K562 (cell line): ENCODE measurements around the gene ADD1. TPM values are rescaled to one million over a fixed set of nuclear protein-coding genes. Genes with fewer than 3 reads are reported as not detected.

Experiments
- ATAC-seq: fragments of 200-7000 bp; cut with Tn5 transposase; 3 replicates; pipeline ENCODE4 v1.9.1; 2020; ENCODE audit warnings: moderate library complexity
- BruUV-seq: library from RNA; stranded (reverse); fragments of 400-500 nt; replicated peaks from 2 replicates; lab custom pipeline; 2021; lab: Mats Ljungman, UMichigan
- CTCF ChIA-PET: fragments of 300-600 bp; formaldehyde crosslinking; extraction: SDS; loops from one replicate; lab custom pipeline; 2021; ENCODE audit warnings: low intra/inter-chr PET ratio; lab: Yijun Ruan, JAX
- POLR2A ChIA-PET: fragments of 300-600, 350-650 bp; sonication (Branson Sonifier 250); formaldehyde crosslinking; extraction: SDS; loops from one replicate; lab custom pipeline; 2021; ENCODE audit warnings: antibody characterized with exemption, inconsistent platforms; lab: Yijun Ruan, JAX
- DNase-seq, 4 experiments: peaks; one replicate each; pipeline versions ENCODE4 v3.0.0 to v3.0.0-alpha.2; 2011 to 2018; ENCODE audit warnings: low spot score in 3 of 4, mixed read lengths in 3 of 4; ENCODE audit errors: extremely low read depth in 1 of 4
- FAIRE-seq: peaks from 2 replicates; lab custom pipeline; 2011; peaks lifted over from hg19 to GRCh38; lab: Jason Lieb, UNC
- H2AFZ ChIP-seq: 2 replicates; pipeline ENCODE4 v1.6.0; 2011; ENCODE audit warnings: low read depth, low read length, control low read depth, inconsistent platforms
- H3K27ac ChIP-seq: fragments of 200-600 bp; 3 replicates; pipeline ENCODE4 v1.8.0; 2011; ENCODE audit warnings: low read depth, mild to moderate bottlenecking, control low read depth, inconsistent platforms, low read length, moderate library complexity, mixed read lengths; ENCODE audit errors: extremely low read depth
- H3K27me3 ChIP-seq, 2 experiments: fragments of 300-600 bp in 1 of 2; 2 replicates in 1 of 2; 3 replicates in 1 of 2; pipeline versions ENCODE4 v1.6.0 to v1.8.0; 2011; ENCODE audit warnings: inconsistent platforms in 2 of 2, low read length in 2 of 2, mild to moderate bottlenecking in 1 of 2, mixed read lengths in 1 of 2, moderate library complexity in 1 of 2; ENCODE audit not compliant: control insufficient read depth in 2 of 2, insufficient read depth in 2 of 2
- H3K36me3 ChIP-seq: fragments of 300-600 bp; 3 replicates; pipeline ENCODE4 v1.8.0; 2011; ENCODE audit warnings: mild to moderate bottlenecking, low read length, inconsistent platforms; ENCODE audit not compliant: control insufficient read depth, insufficient read depth
- H3K4me1 ChIP-seq, 2 experiments: fragments of 200-600 bp in 1 of 2; replicated peaks in 1 of 2; 2 replicates in 1 of 2; 3 replicates in 1 of 2; pipeline versions ENCODE4 v1.5.1 to v1.8.0; 2011; ENCODE audit warnings: inconsistent platforms in 2 of 2, low read length in 2 of 2, mild to moderate bottlenecking in 1 of 2, mixed read lengths in 1 of 2, moderate library complexity in 1 of 2; ENCODE audit not compliant: control insufficient read depth in 2 of 2, insufficient read depth in 2 of 2
- H3K4me2 ChIP-seq: 2 replicates; pipeline ENCODE4 v1.6.1; 2011; ENCODE audit warnings: low read length, control low read depth, inconsistent platforms, mixed read lengths; ENCODE audit not compliant: insufficient read depth
- H3K4me3 ChIP-seq: fragments of 200-600 bp; sonication (generic), shearing (Covaris generic); 2 replicates; pipeline ENCODE4 v1.5.1; 2016; ENCODE audit warnings: control low read depth, inconsistent platforms
- H3K79me2 ChIP-seq: fragments of 200-600 bp; 3 replicates; pipeline ENCODE4 v1.8.0; 2011; ENCODE audit warnings: low read length, inconsistent platforms; ENCODE audit not compliant: control insufficient read depth, insufficient read depth
- H3K9ac ChIP-seq, 2 experiments: 2 replicates each; pipeline versions ENCODE4 v1.6.0 to v1.6.1; 2011; ENCODE audit warnings: low read depth in 2 of 2, low read length in 2 of 2, control low read depth in 1 of 2, inconsistent platforms in 1 of 2, mild to moderate bottlenecking in 1 of 2, mixed read lengths in 1 of 2; ENCODE audit not compliant: insufficient read depth in 1 of 2
- H3K9me1 ChIP-seq: one replicate; pipeline ENCODE4 v1.6.0; 2011; ENCODE audit warnings: inconsistent platforms, mild to moderate bottlenecking, low read length, moderate library complexity; ENCODE audit not compliant: control insufficient read depth, insufficient read depth
- H3K9me3 ChIP-seq: replicated peaks from 2 replicates; pipeline ENCODE4 v1.5.1; 2011; ENCODE audit warnings: low read depth, low read length, inconsistent platforms; ENCODE audit not compliant: control insufficient read depth, insufficient read depth
- H4K20me1 ChIP-seq: replicated peaks from 2 replicates; pipeline ENCODE4 v1.6.1; 2011; ENCODE audit warnings: low read length, inconsistent platforms, mixed read lengths; ENCODE audit not compliant: control insufficient read depth, insufficient read depth
- BCL6 ChIP-seq: fragments of 250-450 bp; sonication (Bioruptor Pico); IDR thresholded peaks from 2 replicates; pipeline ENCODE4 v1.4.0; 2020
- CHD1 ChIP-seq: fragments of 200-600 bp; sonication (generic); IDR thresholded peaks from one replicate; pipeline ENCODE4 v1.6.1; 2012; ENCODE audit warnings: mild to moderate bottlenecking, moderate library complexity, low read length, inconsistent platforms
- CTBP1 ChIP-seq: fragments of 450-650 bp; IDR thresholded peaks from 2 replicates; pipeline ENCODE4 v1.6.1; 2016; ENCODE audit warnings: borderline replicate concordance
- E2F3 ChIP-seq: fragments of 250-450 bp; sonication (Bioruptor Pico); IDR thresholded peaks from 2 replicates; pipeline ENCODE4 v1.4.0; 2020; ENCODE audit warnings: mild to moderate bottlenecking
- FOXM1 ChIP-seq, 2 experiments: fragments of 450-650 bp in 1 of 2; sonication (generic) in 1 of 2; formaldehyde crosslinking in 1 of 2; IDR thresholded peaks; 2 replicates each; pipeline versions ENCODE4 v1.6.1 to v1.9.0; 2017 to 2022; ENCODE audit warnings: low read depth in 2 of 2, mild to moderate bottlenecking in 2 of 2, missing genetic modification reagents in 1 of 2, moderate library complexity in 1 of 2
- FUS ChIP-seq: fragments of 200-400 bp; formaldehyde crosslinking; optimal IDR thresholded peaks from 2 replicates; pipeline ENCODE3; 2017; ENCODE audit warnings: low read depth, low read length
- GATAD2A ChIP-seq: fragments of 450-650 bp; IDR thresholded peaks from 2 replicates; pipeline ENCODE4 v1.6.1; 2017
- NBN ChIP-seq: fragments of 450-650 bp; IDR thresholded peaks from 2 replicates; pipeline ENCODE4 v1.6.1; 2016; ENCODE audit warnings: low read depth, mild to moderate bottlenecking
- STAT5B ChIP-seq: fragments of 250-450 bp; sonication (Bioruptor Pico); IDR thresholded peaks from 2 replicates; pipeline ENCODE4 v1.8.0; 2021; ENCODE audit warnings: mild to moderate bottlenecking, inconsistent platforms
- ZFP36 ChIP-seq: fragments of 150-350 bp; IDR thresholded peaks from 2 replicates; pipeline ENCODE4 v1.6.1; 2018; ENCODE audit warnings: low read length, low read depth; ENCODE audit not compliant: partially characterized antibody
- ZNF140 ChIP-seq: fragments of 250-450 bp; sonication (Bioruptor Pico); IDR thresholded peaks from 2 replicates; pipeline ENCODE4 v1.8.0; 2021; ENCODE audit warnings: moderate library complexity, mild to moderate bottlenecking, inconsistent platforms
- ZNF217 ChIP-seq: sonication (generic); formaldehyde crosslinking; IDR thresholded peaks from 2 replicates; pipeline ENCODE4 v1.8.0; 2022; ENCODE audit warnings: mild to moderate bottlenecking, missing genetic modification reagents
- ZNF408 ChIP-seq: fragments of 250-450 bp; sonication (Bioruptor Pico); IDR thresholded peaks from 2 replicates; pipeline ENCODE4 v1.4.0; 2020; ENCODE audit warnings: low read depth, mild to moderate bottlenecking, moderate library complexity
- ZZZ3 ChIP-seq: fragments of 450-650 bp; IDR thresholded peaks from 2 replicates; pipeline ENCODE4 v1.6.1; 2016; ENCODE audit warnings: antibody characterized with exemption, mild to moderate bottlenecking, moderate library complexity
- WGBS: fragments of 100-300 bp; shearing (Covaris generic); methylation state at CpG from one replicate; pipeline ENCODE4 v1.1.6; 2016; ENCODE audit warnings: low coverage, mixed read lengths; ENCODE audit not compliant: insufficient coverage; ENCODE audit errors: missing lambda C conversion rate; 5-methylcytosine and 5-hydroxymethylcytosine counted together
- in situ Hi-C: fragments of 300-500 bp; cut with MboI; formaldehyde crosslinking; loops from 4 replicates; pipeline ENCODE4 v1.15.0; 2018; ENCODE audit warnings: inconsistent platforms, mixed read lengths
- intact Hi-C: fragments of 100-400 bp; cut with micrococcal nuclease; formaldehyde crosslinking; loops from 2 replicates; pipeline ENCODE4 v1.14.2; 2022
- polyA plus RNA-seq, 8 experiments: library from polyadenylated mRNA; depleted of rRNA in 4 of 8; stranded (reverse) in 5 of 8; unstranded in 3 of 8; fragments of >200 nt; fragmentation: Nextera tagmentation in 2 of 8; fragmentation: Illumina TruSeq in 1 of 8; extraction: Ambion mirVana in 2 of 8; extraction: Trizol in 1 of 8; gene quantifications; 2 replicates each; pipeline versions ENCODE4 v1.2.1 to v1.2.3, GENCODE V29; 2011 to 2014; ENCODE audit warnings: inconsistent platforms in 1 of 8, missing spikeins in 1 of 8
- total RNA-seq, 7 experiments: library from RNA; depleted of rRNA in 6 of 7; stranded (reverse); fragments of >200 nt in 6 of 7; fragmentation: Illumina TruSeq in 2 of 7; extraction: Trizol in 2 of 7; gene quantifications; 2 replicates each; pipeline versions ENCODE4 v1.2.1 to v1.2.3, GENCODE V29; 2011 to 2021; ENCODE audit warnings: low replicate concordance in 1 of 7
- TF ChIP-seq, protein P1 (sequence below): fragments of 450-650 bp; IDR thresholded peaks from 2 replicates; pipeline ENCODE4 v1.6.1; 2017; ENCODE audit warnings: antibody characterized with exemption, mild to moderate bottlenecking
- TF ChIP-seq, protein P2 (sequence below): fragments of 250-450 bp; sonication (Bioruptor Pico); IDR thresholded peaks from 2 replicates; pipeline ENCODE4 v1.4.0; 2020; ENCODE audit warnings: mild to moderate bottlenecking, moderate library complexity

The ADD1 gene
- total and polyA plus RNA-seq, 9 of the 15 experiments (the other 6 are each of a cell fraction or from before 2014, with no cell fraction given), result 17.5 to 153 (median 74.0) TPM

DNA sequence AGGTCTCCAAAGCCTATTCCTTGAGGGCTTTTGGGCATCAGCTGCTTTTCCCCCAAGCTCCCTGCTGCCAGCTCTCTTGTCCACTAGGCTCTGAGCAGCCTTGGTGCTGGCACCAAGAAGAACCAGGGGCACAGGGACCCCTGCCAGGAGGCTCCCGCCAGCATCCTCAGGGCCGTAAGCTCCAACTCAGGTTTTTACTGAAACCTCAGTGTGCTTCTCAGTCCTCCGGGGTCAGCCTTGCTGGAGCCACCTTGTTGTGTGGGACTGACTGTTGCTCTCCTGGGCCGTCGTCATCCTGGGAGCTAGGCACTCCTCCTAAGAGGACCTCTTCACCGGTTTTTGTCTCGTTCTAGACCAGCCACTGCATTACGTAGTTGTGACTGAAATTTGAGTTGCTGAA lies 80.6 kb downstream of the ADD1 start:
- H3K4me1 ChIP-seq, result peaks cover 0 to 6% of the 10 kb centered on the region in 2 experiments; a peak in 1 of 5 replicates
- peaks cover 57% of the 10 kb centered on the region; the same call in 2 of the 3 replicates for H3K36me3 ChIP-seq
- WGBS, result 91% methylated on average over 8 of the region's 8 CpGs
- in situ Hi-C loops, result no loop called here
- no peak for DNase-seq
- BruUV-seq, result no TSS peak
- no peak overlapping the region for H3K9ac ChIP-seq
- ChIA-PET POLR2A (no interaction called here), CTCF (no interaction called here)
- no peak for FAIRE-seq
- no peaks in the 10 kb centered on the region for H3K9me3 ChIP-seq
- no peaks in the 10 kb centered on the region for H3K9me1 ChIP-seq
- H4K20me1 ChIP-seq, result 0 out of 2 replicates have a peak, but pooled peaks cover 8% of the 10 kb centered on the region
- no peak overlapping the region for H3K4me3 ChIP-seq
- H3K4me2 ChIP-seq, result no peak overlapping the region
- no peak for ATAC-seq
- TF ChIP-seq STAT5B (CRISPR knock-in tag) (no peak), E2F3 (no peak), GATAD2A (no peak), ZZZ3 (no peak), FOXM1 (IDR thresholded peaks at IDR 0.05; ENCODE audit: low read depth) (no peak), FOXM1 (CRISPR knock-in tag; IDR thresholded peaks at IDR 0.05; ENCODE audit: low read depth) (no peak), CTBP1 (no peak), NBN (no peak), BCL6 (CRISPR knock-in tag) (no peak), ZNF217 (CRISPR knock-in tag) (no peak), ZFP36 (no peak), ZNF140 (CRISPR knock-in tag) (no peak), CHD1 (no peak), ZNF408 (CRISPR knock-in tag) (no peak), FUS (no peak)
- TF ChIP-seq, protein P1, sequence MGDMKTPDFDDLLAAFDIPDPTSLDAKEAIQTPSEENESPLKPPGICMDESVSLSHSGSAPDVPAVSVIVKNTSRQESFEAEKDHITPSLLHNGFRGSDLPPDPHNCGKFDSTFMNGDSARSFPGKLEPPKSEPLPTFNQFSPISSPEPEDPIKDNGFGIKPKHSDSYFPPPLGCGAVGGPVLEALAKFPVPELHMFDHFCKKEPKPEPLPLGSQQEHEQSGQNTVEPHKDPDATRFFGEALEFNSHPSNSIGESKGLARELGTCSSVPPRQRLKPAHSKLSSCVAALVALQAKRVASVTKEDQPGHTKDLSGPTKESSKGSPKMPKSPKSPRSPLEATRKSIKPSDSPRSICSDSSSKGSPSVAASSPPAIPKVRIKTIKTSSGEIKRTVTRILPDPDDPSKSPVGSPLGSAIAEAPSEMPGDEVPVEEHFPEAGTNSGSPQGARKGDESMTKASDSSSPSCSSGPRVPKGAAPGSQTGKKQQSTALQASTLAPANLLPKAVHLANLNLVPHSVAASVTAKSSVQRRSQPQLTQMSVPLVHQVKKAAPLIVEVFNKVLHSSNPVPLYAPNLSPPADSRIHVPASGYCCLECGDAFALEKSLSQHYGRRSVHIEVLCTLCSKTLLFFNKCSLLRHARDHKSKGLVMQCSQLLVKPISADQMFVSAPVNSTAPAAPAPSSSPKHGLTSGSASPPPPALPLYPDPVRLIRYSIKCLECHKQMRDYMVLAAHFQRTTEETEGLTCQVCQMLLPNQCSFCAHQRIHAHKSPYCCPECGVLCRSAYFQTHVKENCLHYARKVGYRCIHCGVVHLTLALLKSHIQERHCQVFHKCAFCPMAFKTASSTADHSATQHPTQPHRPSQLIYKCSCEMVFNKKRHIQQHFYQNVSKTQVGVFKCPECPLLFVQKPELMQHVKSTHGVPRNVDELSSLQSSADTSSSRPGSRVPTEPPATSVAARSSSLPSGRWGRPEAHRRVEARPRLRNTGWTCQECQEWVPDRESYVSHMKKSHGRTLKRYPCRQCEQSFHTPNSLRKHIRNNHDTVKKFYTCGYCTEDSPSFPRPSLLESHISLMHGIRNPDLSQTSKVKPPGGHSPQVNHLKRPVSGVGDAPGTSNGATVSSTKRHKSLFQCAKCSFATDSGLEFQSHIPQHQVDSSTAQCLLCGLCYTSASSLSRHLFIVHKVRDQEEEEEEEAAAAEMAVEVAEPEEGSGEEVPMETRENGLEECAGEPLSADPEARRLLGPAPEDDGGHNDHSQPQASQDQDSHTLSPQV, result no peak
- TF ChIP-seq, protein P2, sequence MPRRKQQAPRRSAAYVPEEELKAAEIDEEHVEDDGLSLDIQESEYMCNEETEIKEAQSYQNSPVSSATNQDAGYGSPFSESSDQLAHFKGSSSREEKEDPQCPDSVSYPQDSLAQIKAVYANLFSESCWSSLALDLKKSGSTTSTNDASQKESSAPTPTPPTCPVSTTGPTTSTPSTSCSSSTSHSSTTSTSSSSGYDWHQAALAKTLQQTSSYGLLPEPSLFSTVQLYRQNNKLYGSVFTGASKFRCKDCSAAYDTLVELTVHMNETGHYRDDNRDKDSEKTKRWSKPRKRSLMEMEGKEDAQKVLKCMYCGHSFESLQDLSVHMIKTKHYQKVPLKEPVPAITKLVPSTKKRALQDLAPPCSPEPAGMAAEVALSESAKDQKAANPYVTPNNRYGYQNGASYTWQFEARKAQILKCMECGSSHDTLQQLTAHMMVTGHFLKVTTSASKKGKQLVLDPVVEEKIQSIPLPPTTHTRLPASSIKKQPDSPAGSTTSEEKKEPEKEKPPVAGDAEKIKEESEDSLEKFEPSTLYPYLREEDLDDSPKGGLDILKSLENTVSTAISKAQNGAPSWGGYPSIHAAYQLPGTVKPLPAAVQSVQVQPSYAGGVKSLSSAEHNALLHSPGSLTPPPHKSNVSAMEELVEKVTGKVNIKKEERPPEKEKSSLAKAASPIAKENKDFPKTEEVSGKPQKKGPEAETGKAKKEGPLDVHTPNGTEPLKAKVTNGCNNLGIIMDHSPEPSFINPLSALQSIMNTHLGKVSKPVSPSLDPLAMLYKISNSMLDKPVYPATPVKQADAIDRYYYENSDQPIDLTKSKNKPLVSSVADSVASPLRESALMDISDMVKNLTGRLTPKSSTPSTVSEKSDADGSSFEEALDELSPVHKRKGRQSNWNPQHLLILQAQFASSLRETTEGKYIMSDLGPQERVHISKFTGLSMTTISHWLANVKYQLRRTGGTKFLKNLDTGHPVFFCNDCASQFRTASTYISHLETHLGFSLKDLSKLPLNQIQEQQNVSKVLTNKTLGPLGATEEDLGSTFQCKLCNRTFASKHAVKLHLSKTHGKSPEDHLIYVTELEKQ (CRISPR knock-in tag), result no peak
- TF ChIP-seq, all 486 proteins: peak for 0
- Histone ChIP-seq H3K79me2 (no peaks in the 10 kb centered on the region), H3K27me3 (no peaks in the 10 kb centered on the region), H2AFZ (no peak overlapping the region), H3K27ac (no peak overlapping the region)
- intact Hi-C loops, result no loop called here
